Glutamatergic neuron (in vitro differentiated cells): ENCODE data around the gene CEP95. TPM values are rescaled to one million over a fixed set of nuclear protein-coding genes. Genes with fewer than 3 reads are reported as not detected.
A peak's percentile ranks its signal among the peaks of the same experiment; 100 is the strongest.

Source experiments
- DNase-seq: peaks from one replicate; pipeline ENCODE4 v3.0.0; 2022
- H3K27ac Mint-ChIP-seq: one replicate; pipeline ENCODE4 v1.8.0; 2020; ENCODE audit warnings: mild to moderate bottlenecking, mixed read lengths, inconsistent platforms; ENCODE audit not compliant: unreplicated experiment
- H3K27me3 Mint-ChIP-seq: one replicate; pipeline ENCODE4 v1.8.0; 2020; ENCODE audit warnings: mild to moderate bottlenecking, moderate library complexity, mixed read lengths, inconsistent platforms; ENCODE audit not compliant: unreplicated experiment
- H3K36me3 Mint-ChIP-seq: one replicate; pipeline ENCODE4 v1.8.0; 2020; ENCODE audit warnings: mild to moderate bottlenecking, mixed read lengths, inconsistent platforms; ENCODE audit not compliant: unreplicated experiment
- H3K4me1 Mint-ChIP-seq: one replicate; pipeline ENCODE4 v1.8.0; 2020; ENCODE audit warnings: mild to moderate bottlenecking, low read depth, mixed read lengths, inconsistent platforms; ENCODE audit not compliant: unreplicated experiment
- H3K4me3 Mint-ChIP-seq: one replicate; pipeline ENCODE4 v1.8.0; 2020; ENCODE audit warnings: mild to moderate bottlenecking, mixed read lengths, inconsistent platforms; ENCODE audit not compliant: unreplicated experiment
- H3K9me3 Mint-ChIP-seq: one replicate; pipeline ENCODE4 v1.8.0; 2020; ENCODE audit warnings: mild to moderate bottlenecking, moderate library complexity, mixed read lengths, inconsistent platforms; ENCODE audit not compliant: unreplicated experiment
- total RNA-seq: library from RNA; stranded (reverse); fragmentation: NEBNext Ultra II Directional; extraction: Animal tissue kit (Norgen Biotek cat#: 25700); gene quantifications from one replicate; pipeline ENCODE4 v1.2.1, GENCODE V29; 2021; ENCODE audit not compliant: unreplicated experiment
- TF ChIP-seq, protein P1 (sequence below): fragments of 200-600 bp; sonication (generic); IDR thresholded peaks from one replicate; pipeline ENCODE4 v1.5.0; 2021; ENCODE audit not compliant: partially characterized antibody, unreplicated experiment

CEP95 gene
- total RNA-seq, 1 donor from 2014 or later = 120 TPM

DNA sequence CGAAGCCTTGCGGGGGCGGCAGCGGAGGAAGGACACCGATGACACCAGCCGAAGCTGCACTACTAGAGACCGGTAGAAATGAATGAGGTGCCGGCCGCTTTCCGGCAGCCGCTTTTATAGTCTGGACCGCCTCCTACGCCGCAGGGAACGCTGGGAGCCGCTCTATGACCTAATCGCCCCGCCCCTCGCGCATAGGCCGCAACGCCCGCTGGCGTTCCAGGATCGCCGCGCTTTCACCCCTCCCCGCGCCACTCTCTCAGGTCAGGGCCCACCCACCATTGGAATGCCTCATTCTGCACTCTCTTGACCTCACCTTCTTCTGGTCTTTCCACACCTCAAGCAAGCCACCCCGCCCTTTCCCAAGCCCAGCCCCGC lies 589 bp upstream of the CEP95 start, which contains the start of gene DDX5:
DDX5 (minus strand) TSS at position 89 of the 375 bp plus-strand sequence. CDS start 170 bp downstream, outside the sequence.
- H3K36me3 Mint-ChIP-seq = peaks cover 11% of the 10 kb centered on the region
- peaks cover 29% of the 10 kb centered on the region for H3K9me3 Mint-ChIP-seq
- peak within 1 kb of the TSS; percentile 100 for H3K27ac Mint-ChIP-seq
- DNase-seq = peak; percentile 97
- peak within 1 kb of the TSS; percentile 100 for H3K4me3 Mint-ChIP-seq
- H3K4me1 Mint-ChIP-seq = peaks cover 20% of the 10 kb centered on the region
- peaks cover 29% of the 10 kb centered on the region for H3K27me3 Mint-ChIP-seq
- TF ChIP-seq, protein P1, sequence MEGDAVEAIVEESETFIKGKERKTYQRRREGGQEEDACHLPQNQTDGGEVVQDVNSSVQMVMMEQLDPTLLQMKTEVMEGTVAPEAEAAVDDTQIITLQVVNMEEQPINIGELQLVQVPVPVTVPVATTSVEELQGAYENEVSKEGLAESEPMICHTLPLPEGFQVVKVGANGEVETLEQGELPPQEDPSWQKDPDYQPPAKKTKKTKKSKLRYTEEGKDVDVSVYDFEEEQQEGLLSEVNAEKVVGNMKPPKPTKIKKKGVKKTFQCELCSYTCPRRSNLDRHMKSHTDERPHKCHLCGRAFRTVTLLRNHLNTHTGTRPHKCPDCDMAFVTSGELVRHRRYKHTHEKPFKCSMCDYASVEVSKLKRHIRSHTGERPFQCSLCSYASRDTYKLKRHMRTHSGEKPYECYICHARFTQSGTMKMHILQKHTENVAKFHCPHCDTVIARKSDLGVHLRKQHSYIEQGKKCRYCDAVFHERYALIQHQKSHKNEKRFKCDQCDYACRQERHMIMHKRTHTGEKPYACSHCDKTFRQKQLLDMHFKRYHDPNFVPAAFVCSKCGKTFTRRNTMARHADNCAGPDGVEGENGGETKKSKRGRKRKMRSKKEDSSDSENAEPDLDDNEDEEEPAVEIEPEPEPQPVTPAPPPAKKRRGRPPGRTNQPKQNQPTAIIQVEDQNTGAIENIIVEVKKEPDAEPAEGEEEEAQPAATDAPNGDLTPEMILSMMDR = no peak

DNA sequence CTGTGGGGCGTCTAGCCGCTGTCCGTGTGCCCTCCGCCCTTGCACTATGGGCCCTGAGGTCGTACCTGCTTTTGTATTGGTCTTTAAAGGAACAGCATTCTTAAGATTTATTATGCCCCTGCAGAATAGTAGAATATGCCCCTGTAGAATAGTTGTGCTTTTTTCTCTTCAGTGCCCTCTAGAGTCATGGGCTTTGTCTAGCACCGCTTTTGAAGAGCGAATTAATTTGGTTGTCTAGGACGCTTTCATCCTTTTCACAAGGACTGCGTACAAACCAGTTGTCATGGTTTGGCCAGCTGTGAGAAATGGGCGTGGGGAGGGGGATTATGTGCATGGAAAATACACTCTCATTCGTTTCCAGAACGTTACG lies 621 bp downstream of the CEP95 start:
- H3K27me3 Mint-ChIP-seq = peaks cover 29% of the 10 kb centered on the region
- H3K36me3 Mint-ChIP-seq = peaks cover 11% of the 10 kb centered on the region
- peak overlapping the region; percentile 100 for H3K27ac Mint-ChIP-seq
- peaks cover 29% of the 10 kb centered on the region for H3K9me3 Mint-ChIP-seq
- DNase-seq = no peak
- H3K4me3 Mint-ChIP-seq = peak overlapping the region; percentile 100
- H3K4me1 Mint-ChIP-seq = peaks cover 20% of the 10 kb centered on the region
- TF ChIP-seq, protein P1 = no peak

DNA sequence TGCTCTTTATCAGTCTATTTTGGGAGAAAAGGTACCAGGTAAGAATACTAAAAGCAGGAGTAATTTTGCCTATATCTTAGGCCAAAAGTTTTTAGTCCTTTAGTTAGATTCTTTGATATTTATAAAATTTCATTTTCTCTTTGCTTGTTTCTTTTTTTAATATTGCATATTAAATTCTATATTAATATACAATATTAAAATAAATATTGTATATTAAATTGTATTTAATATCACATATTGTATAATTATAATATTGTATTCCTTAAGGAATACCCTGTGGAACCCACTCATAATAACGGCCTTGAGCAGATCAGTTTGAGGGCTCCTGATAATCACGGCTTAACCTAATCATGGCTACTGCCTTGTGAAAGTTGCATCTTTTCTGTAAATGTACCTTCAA lies 1.9 kb downstream of the CEP95 start:
- Mint-ChIP-seq H3K36me3 (peaks cover 11% of the 10 kb centered on the region), H3K27ac (no peak overlapping the region), H3K4me1 (peaks cover 14% of the 10 kb centered on the region), H3K27me3 (peaks cover 29% of the 10 kb centered on the region), H3K9me3 (peaks cover 29% of the 10 kb centered on the region), H3K4me3 (peak overlapping the region; percentile 100)
- TF ChIP-seq, protein P1 = no peak
- DNase-seq = no peak

DNA sequence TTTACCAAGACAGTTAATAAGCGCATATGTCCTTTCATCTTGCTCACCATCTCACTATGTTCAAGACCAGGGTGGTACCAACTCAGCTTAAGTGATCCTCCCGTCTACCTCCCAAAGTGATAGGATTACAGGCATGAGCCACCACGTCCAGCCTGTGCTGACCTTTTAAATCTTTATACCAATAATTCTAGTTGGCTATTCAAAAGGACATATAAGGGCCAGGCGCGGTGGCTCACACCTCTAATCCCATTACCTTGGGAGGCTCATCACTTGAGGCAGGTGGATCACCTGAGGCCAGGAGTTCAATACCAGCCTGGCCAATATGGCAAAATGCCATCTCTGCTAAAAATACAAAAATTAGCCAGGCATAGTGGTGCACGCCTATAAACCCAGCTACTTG lies 2.4 kb downstream of the CEP95 start:
- peak overlapping the region; percentile 63 for H3K4me3 Mint-ChIP-seq
- H3K27me3 Mint-ChIP-seq = peaks cover 29% of the 10 kb centered on the region
- H3K4me1 Mint-ChIP-seq = peaks cover 10% of the 10 kb centered on the region
- DNase-seq = no peak
- H3K9me3 Mint-ChIP-seq = peaks cover 29% of the 10 kb centered on the region
- H3K36me3 Mint-ChIP-seq = peaks cover 11% of the 10 kb centered on the region
- H3K27ac Mint-ChIP-seq = no peak overlapping the region
- TF ChIP-seq, protein P1 = no peak

DNA sequence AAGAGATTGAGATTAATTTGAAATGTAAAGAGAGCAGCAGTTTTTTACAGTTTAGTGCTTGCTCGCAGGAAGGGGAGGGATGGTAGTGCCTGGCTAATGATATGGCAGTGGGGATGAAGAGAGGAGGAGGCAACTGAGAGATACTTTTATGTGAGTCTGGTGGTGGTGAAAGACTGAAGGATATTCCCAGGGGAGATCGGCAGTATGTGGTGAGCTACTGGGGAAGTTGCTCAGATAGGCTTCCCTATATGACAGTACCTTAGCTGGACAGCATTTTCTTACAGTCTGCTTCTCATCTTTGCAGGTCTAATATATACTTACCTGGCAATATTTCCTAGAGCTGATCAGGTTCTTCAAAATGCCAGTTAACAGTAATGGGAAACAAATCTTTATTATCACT lies 8.6 kb downstream of the CEP95 start:
- DNase-seq = no peak
- Mint-ChIP-seq H3K27ac (no peak overlapping the region), H3K9me3 (no peaks in the 10 kb centered on the region), H3K36me3 (no peaks in the 10 kb centered on the region), H3K27me3 (no peaks in the 10 kb centered on the region), H3K4me3 (no peak overlapping the region), H3K4me1 (peaks cover 2% of the 10 kb centered on the region)
- TF ChIP-seq, protein P1 = no peak
